ENCODE results near the gene FAM120AOS. TPM values are rescaled to one million over a fixed set of nuclear protein-coding genes. Genes with fewer than 3 reads are reported as not detected.
"Not testable (repeated sequence)": the region's sequence is repeated elsewhere in the genome, so short reads cannot be mapped to it uniquely, and the experiment has no call there.

FAM120AOS gene
- polyA plus RNA-seq, 3 donors: 33.2 to 47.7 (median 41.6) TPM

DNA sequence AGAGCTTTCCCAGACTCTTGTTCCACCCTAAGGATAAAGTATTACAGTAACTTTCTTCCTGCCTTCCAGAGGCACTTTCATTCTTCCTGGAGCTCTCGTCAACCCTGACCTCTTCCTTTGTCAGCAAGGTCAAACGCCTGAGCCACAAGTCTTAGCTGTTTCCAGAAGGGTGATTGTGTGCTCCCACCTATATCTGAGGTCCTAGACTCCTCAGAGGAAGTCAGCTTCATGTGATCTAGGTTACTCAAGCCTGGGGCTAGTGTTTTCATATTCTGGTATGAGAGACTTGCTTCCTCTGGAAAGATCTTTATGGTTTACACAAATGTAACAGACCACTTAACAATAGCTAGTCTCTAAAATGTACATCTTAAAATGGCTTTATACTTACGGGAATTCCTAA, 7.3 kb downstream of the FAM120AOS start:
- Histone ChIP-seq H3K4me3 (replicated peaks in 1 of 3; ENCODE audit: low read depth in 2 of 3, low read length in 3 of 3) (no peak overlapping the region), H3K36me3 (replicated peaks in 1 of 2; ENCODE audit: control insufficient read depth in 1 of 2, insufficient read depth in 2 of 2, low read length in 2 of 2) (peaks cover 33 to 40% of the 10 kb centered on the region in 2 donors), H3K9ac (ENCODE audit: insufficient read depth, low read length, poor library complexity, severe bottlenecking) (no peak overlapping the region), H3K79me2 (ENCODE audit: insufficient read depth, low read length) (peaks cover 23% of the 10 kb centered on the region), H3K9me3 (replicated peaks in 1 of 2; ENCODE audit: control insufficient read depth in 1 of 2, insufficient read depth in 1 of 2, low read length in 2 of 2) (no peaks in the 10 kb centered on the region), H3K27me3 (ENCODE audit: control insufficient read depth in 2 of 2, insufficient read depth in 2 of 2, low read length in 2 of 2) (no peaks in the 10 kb centered on the region), H3K27ac (ENCODE audit: low read depth in 1 of 2, low read length in 2 of 2) (peak overlapping the region in 1 of 2 donors; percentile 11), H3K4me2 (replicated peaks; ENCODE audit: extremely low read depth, low read length, poor library complexity, severe bottlenecking) (no peak overlapping the region), H2AFZ (ENCODE audit: insufficient read depth, low read depth, low read length, poor library complexity, severe bottlenecking) (no peak overlapping the region), H3K4me1 (ENCODE audit: control insufficient read depth in 1 of 2, insufficient read depth in 2 of 2, low read length in 2 of 2) (peaks cover 9 to 18% of the 10 kb centered on the region in 2 donors), H4K20me1 (ENCODE audit: insufficient read depth, low read length) (no peaks in the 10 kb centered on the region)
- intact Hi-C loops (cut with micrococcal nuclease): loop anchor here in 1 of 2 donors (10.0 kb wide), 1 partner anchor 481 kb away; no protein-coding TSS in a partner anchor
- H3K27me3 Mint-ChIP-seq (ENCODE audit: low read depth in 3 of 3): peaks cover 0 to 3% (median 2%) of the 10 kb centered on the region in 3 donors
- DNase-seq: no peak
- peaks cover 11% of the 10 kb centered on the region for H3K4me1 Mint-ChIP-seq
- H3K4me3 Mint-ChIP-seq: no peak overlapping the region
- H3K27ac Mint-ChIP-seq: peak overlapping the region in 2 of 7 donors; percentile 46 to 57
- 73% methylated on average over 2 of the region's 3 CpGs for WGBS (ENCODE audit: insufficient coverage)
- no peaks in the 10 kb centered on the region for H3K9me3 Mint-ChIP-seq
- no peak for TF ChIP-seq CTCF (IDR thresholded peaks at IDR 0.05)
- peaks cover 32 to 46% of the 10 kb centered on the region in 2 donors for H3K36me3 Mint-ChIP-seq

- H3K36me3 ChIP-seq (replicated peaks in 1 of 2; ENCODE audit: control insufficient read depth in 1 of 2, insufficient read depth in 2 of 2, low read length in 2 of 2): peaks cover 5 to 6% of the 10 kb centered on the region in 2 donors
- no peaks in the 10 kb centered on the region for H3K9me3 ChIP-seq (replicated peaks in 1 of 2; ENCODE audit: control insufficient read depth in 1 of 2, insufficient read depth in 1 of 2, low read length in 2 of 2)
- no peaks in the 10 kb centered on the region for H3K79me2 ChIP-seq (ENCODE audit: insufficient read depth, low read length)
- H3K4me2 ChIP-seq (replicated peaks; ENCODE audit: extremely low read depth, low read length, poor library complexity, severe bottlenecking): no peak overlapping the region
- peaks cover 0 to 6% (median 3%) of the 10 kb centered on the region in 3 donors for H3K27me3 Mint-ChIP-seq (ENCODE audit: low read depth in 3 of 3)
- H3K4me3 ChIP-seq (replicated peaks in 1 of 3; ENCODE audit: low read depth in 2 of 3, low read length in 3 of 3): no peak overlapping the region
- H3K27ac Mint-ChIP-seq: peak overlapping the region in 1 of 7 donors; percentile 60
- no peaks in the 10 kb centered on the region for H3K4me1 ChIP-seq (ENCODE audit: control insufficient read depth in 1 of 2, insufficient read depth in 2 of 2, low read length in 2 of 2)
- no peak for TF ChIP-seq CTCF (IDR thresholded peaks at IDR 0.05)
- 95% methylated on average over 7 of the region's 8 CpGs for WGBS (ENCODE audit: insufficient coverage)
- H3K9ac ChIP-seq (ENCODE audit: insufficient read depth, low read length, poor library complexity, severe bottlenecking): no peak overlapping the region
- H3K4me1 Mint-ChIP-seq: no peaks in the 10 kb centered on the region
- H4K20me1 ChIP-seq (ENCODE audit: insufficient read depth, low read length): no peaks in the 10 kb centered on the region
- DNase-seq: no peak
- H3K4me3 Mint-ChIP-seq: no peak overlapping the region
- intact Hi-C loops (cut with micrococcal nuclease): loop anchor here in 1 of 2 donors (10.0 kb wide), 1 partner anchor 476 kb away; no protein-coding TSS in a partner anchor
- no peaks in the 10 kb centered on the region for H3K27me3 ChIP-seq (ENCODE audit: control insufficient read depth in 2 of 2, insufficient read depth in 2 of 2, low read length in 2 of 2)
- H3K9me3 Mint-ChIP-seq: no peaks in the 10 kb centered on the region
- no peak overlapping the region for H3K27ac ChIP-seq (ENCODE audit: low read depth in 1 of 2, low read length in 2 of 2)
- H2AFZ ChIP-seq (ENCODE audit: insufficient read depth, low read depth, low read length, poor library complexity, severe bottlenecking): no peak overlapping the region
- peaks cover 10 to 11% of the 10 kb centered on the region in 2 donors for H3K36me3 Mint-ChIP-seq
These were observed 12.3 kb downstream of the FAM120AOS start for GRCh38 chr9:93440896-93441580.

DNA sequence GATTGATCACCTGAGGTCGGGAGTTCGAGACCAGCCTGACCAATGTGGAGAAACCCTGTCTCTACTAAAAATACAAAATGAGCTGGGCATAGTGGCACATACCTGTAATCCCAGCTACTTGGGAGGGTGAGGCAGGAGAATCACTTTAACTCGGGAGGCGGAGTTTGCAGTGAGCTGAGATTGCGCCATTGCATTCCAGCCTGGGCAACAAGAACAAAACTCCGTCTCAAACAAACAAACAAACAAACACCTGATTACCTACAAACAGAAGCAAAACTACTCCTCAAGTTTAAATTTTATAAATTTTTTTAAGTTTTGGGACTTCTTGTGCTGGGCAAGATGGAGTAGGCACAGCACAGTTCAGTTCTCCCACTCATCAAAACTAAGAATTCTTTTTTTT, 14.1 kb downstream of the FAM120AOS start:
- intact Hi-C loops (cut with micrococcal nuclease); H3K4me3 ChIP-seq (replicated peaks in 1 of 3; ENCODE audit: low read depth in 2 of 3, low read length in 3 of 3); H3K4me1 Mint-ChIP-seq; H3K4me2 ChIP-seq (replicated peaks; ENCODE audit: extremely low read depth, low read length, poor library complexity, severe bottlenecking); H3K9ac ChIP-seq (ENCODE audit: insufficient read depth, low read length, poor library complexity, severe bottlenecking); H3K9me3 ChIP-seq (replicated peaks in 1 of 2; ENCODE audit: control insufficient read depth in 1 of 2, insufficient read depth in 1 of 2, low read length in 2 of 2); H4K20me1 ChIP-seq (ENCODE audit: insufficient read depth, low read length); H3K27ac ChIP-seq (ENCODE audit: low read depth in 1 of 2, low read length in 2 of 2); H3K36me3 ChIP-seq (replicated peaks in 1 of 2; ENCODE audit: control insufficient read depth in 1 of 2, insufficient read depth in 2 of 2, low read length in 2 of 2); H3K4me1 ChIP-seq (ENCODE audit: control insufficient read depth in 1 of 2, insufficient read depth in 2 of 2, low read length in 2 of 2); H3K9me3 Mint-ChIP-seq; H3K36me3 Mint-ChIP-seq; H3K4me3 Mint-ChIP-seq; H3K79me2 ChIP-seq (ENCODE audit: insufficient read depth, low read length); H3K27me3 Mint-ChIP-seq (ENCODE audit: low read depth in 3 of 3); H2AFZ ChIP-seq (ENCODE audit: insufficient read depth, low read depth, low read length, poor library complexity, severe bottlenecking); H3K27me3 ChIP-seq (ENCODE audit: control insufficient read depth in 2 of 2, insufficient read depth in 2 of 2, low read length in 2 of 2); DNase-seq: not testable (repeated sequence)
- WGBS (ENCODE audit: insufficient coverage): no CpG with 5 or more reads among the region's 6 CpGs
- peak overlapping the region in 1 of 7 donors; percentile 31 for H3K27ac Mint-ChIP-seq

Data from CD14-positive monocyte (primary cell).